Measurements from ENCODE around the gene CACNA2D3.

DNA sequence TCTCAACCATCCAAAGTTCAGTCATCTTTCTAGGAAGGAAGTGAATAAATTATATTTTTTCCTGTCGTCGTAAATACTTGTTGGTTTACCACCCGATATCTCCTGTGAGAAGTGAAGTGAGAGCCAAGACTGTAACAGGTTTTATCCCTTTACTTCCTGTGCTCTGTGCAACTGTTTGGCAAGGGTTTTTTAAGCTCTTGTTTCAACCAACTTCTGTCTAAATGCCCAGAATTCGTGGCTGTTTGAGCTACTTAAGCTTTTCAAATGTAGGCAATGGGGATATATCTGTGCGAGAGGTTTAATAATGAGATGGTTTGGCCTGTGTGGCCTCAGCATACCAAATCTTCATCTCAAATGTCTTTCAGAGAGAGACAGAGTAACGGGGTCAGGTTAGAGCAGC lies 670.8 kb downstream of the CACNA2D3 start:
- TF ChIP-seq, protein P1, sequence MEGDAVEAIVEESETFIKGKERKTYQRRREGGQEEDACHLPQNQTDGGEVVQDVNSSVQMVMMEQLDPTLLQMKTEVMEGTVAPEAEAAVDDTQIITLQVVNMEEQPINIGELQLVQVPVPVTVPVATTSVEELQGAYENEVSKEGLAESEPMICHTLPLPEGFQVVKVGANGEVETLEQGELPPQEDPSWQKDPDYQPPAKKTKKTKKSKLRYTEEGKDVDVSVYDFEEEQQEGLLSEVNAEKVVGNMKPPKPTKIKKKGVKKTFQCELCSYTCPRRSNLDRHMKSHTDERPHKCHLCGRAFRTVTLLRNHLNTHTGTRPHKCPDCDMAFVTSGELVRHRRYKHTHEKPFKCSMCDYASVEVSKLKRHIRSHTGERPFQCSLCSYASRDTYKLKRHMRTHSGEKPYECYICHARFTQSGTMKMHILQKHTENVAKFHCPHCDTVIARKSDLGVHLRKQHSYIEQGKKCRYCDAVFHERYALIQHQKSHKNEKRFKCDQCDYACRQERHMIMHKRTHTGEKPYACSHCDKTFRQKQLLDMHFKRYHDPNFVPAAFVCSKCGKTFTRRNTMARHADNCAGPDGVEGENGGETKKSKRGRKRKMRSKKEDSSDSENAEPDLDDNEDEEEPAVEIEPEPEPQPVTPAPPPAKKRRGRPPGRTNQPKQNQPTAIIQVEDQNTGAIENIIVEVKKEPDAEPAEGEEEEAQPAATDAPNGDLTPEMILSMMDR (IDR thresholded peaks at IDR 0.05), result no peak
- TF ChIP-seq EP300 (IDR thresholded peaks at IDR 0.05), result no peak

Measured in tibial nerve (tissue), 4 donors.